HepG2 (cell line): Measurements from ENCODE around the gene HPD. TPM values are rescaled to one million over a fixed set of nuclear protein-coding genes. Genes with fewer than 3 reads are reported as not detected.
A peak's percentile ranks its signal among the peaks of the same experiment; 100 is the strongest.

Experiments
- FOSL2 ChIP-seq: sonication (generic); formaldehyde crosslinking; IDR thresholded peaks from 2 replicates; pipeline ENCODE4 v1.4.0; 2020; ENCODE audit warnings: missing genetic modification reagents
- FOXK1 ChIP-seq: sonication (generic); formaldehyde crosslinking; IDR thresholded peaks from 2 replicates; pipeline ENCODE4 v1.4.0; 2020; ENCODE audit warnings: low read depth, missing genetic modification reagents, borderline replicate concordance
- FOXO1 ChIP-seq: sonication (generic); formaldehyde crosslinking; IDR thresholded peaks from 2 replicates; pipeline ENCODE4 v1.4.0; 2020; ENCODE audit warnings: missing genetic modification reagents
- GATAD2A ChIP-seq: IDR thresholded peaks from 2 replicates; pipeline ENCODE4 v1.6.1; 2016
- GTF2F1 ChIP-seq: fragments of 150-350 bp; IDR thresholded peaks from 2 replicates; pipeline ENCODE4 v1.6.1; 2014; ENCODE audit warnings: low read length
- IRF2 ChIP-seq: IDR thresholded peaks from 2 replicates; pipeline ENCODE4 v1.6.1; 2018; ENCODE audit warnings: missing genetic modification reagents, missing compliant biosample characterization
- MIXL1 ChIP-seq: IDR thresholded peaks from 2 replicates; pipeline ENCODE4 v1.6.1; 2016
- NR0B2 ChIP-seq: sonication (generic); formaldehyde crosslinking; IDR thresholded peaks from 2 replicates; pipeline ENCODE4 v1.4.0; 2020; ENCODE audit warnings: mild to moderate bottlenecking, missing genetic modification reagents
- SALL1 ChIP-seq: sonication (generic); formaldehyde crosslinking; IDR thresholded peaks from 2 replicates; pipeline ENCODE4 v1.8.0; 2022; ENCODE audit warnings: mild to moderate bottlenecking, missing genetic modification reagents
- SUZ12 ChIP-seq: fragments of 150-350 bp; IDR thresholded peaks from 2 replicates; pipeline ENCODE4 v1.6.1; 2014; ENCODE audit warnings: low read depth, low read length
- TAF15 ChIP-seq: fragments of 200-400 bp; formaldehyde crosslinking; IDR thresholded peaks from one replicate; pipeline ENCODE4 v1.6.1; 2018; ENCODE audit warnings: mild to moderate bottlenecking, low read depth, low read length; ENCODE audit not compliant: poor library complexity, severe bottlenecking
- TFE3 ChIP-seq: IDR thresholded peaks from 2 replicates; pipeline ENCODE4 v1.6.1; 2016
- THAP11 ChIP-seq: IDR thresholded peaks from 2 replicates; pipeline ENCODE4 v1.6.1; 2016; ENCODE audit warnings: missing biosample characterization, missing genetic modification reagents
- XBP1 ChIP-seq: sonication (generic); formaldehyde crosslinking; IDR thresholded peaks from 2 replicates; pipeline ENCODE4 v1.5.0; 2020; ENCODE audit warnings: missing genetic modification reagents
- ZC3H4 ChIP-seq: sonication (generic); formaldehyde crosslinking; IDR thresholded peaks from 2 replicates; pipeline ENCODE4 v1.4.0; 2020; ENCODE audit warnings: missing genetic modification reagents, borderline replicate concordance
- ZFP36L1 ChIP-seq: sonication (generic); formaldehyde crosslinking; IDR thresholded peaks from 2 replicates; pipeline ENCODE4 v1.8.0; 2022; ENCODE audit warnings: mild to moderate bottlenecking, missing genetic modification reagents, moderate library complexity
- ZFX ChIP-seq: sonication (generic); formaldehyde crosslinking; IDR thresholded peaks from 2 replicates; pipeline ENCODE4 v1.4.0; 2020; ENCODE audit warnings: mild to moderate bottlenecking, low read depth, missing genetic modification reagents, moderate library complexity
- ZNF20 ChIP-seq: sonication (generic); formaldehyde crosslinking; IDR thresholded peaks from 2 replicates; pipeline ENCODE4 v1.4.0; 2020; ENCODE audit warnings: mild to moderate bottlenecking, moderate library complexity, missing genetic modification reagents
- ZNF331 ChIP-seq: sonication (generic); formaldehyde crosslinking; IDR thresholded peaks from 2 replicates; pipeline ENCODE4 v1.4.0; 2020; ENCODE audit warnings: missing genetic modification reagents
- ZNF362 ChIP-seq: sonication (generic); formaldehyde crosslinking; IDR thresholded peaks from 2 replicates; pipeline ENCODE4 v1.4.0; 2020; ENCODE audit warnings: missing genetic modification reagents, mild to moderate bottlenecking, borderline replicate concordance
- ZNF44 ChIP-seq: sonication (generic); formaldehyde crosslinking; IDR thresholded peaks from 2 replicates; pipeline ENCODE4 v1.5.1; 2020; ENCODE audit warnings: mild to moderate bottlenecking, missing genetic modification reagents
- ZNF713 ChIP-seq: sonication (generic); formaldehyde crosslinking; IDR thresholded peaks from 2 replicates; pipeline ENCODE4 v1.4.0; 2020; ENCODE audit warnings: mild to moderate bottlenecking, missing genetic modification reagents
- ZZZ3 ChIP-seq: sonication (generic); formaldehyde crosslinking; IDR thresholded peaks from 2 replicates; pipeline ENCODE4 v1.4.0; 2020; ENCODE audit warnings: missing genetic modification reagents, mild to moderate bottlenecking, borderline replicate concordance
- polyA plus RNA-seq, 8 experiments: library from polyadenylated mRNA; depleted of rRNA in 3 of 8; stranded (reverse) in 7 of 8; unstranded in 1 of 8; fragments of >200 nt; fragmentation: Illumina TruSeq in 4 of 8; extraction: Trizol in 4 of 8; gene quantifications; 2 replicates each; pipeline versions ENCODE4 v1.2.1 to v1.2.3, GENCODE V29; 2011 to 2016; ENCODE audit warnings: low read depth in 4 of 8, missing spikeins in 1 of 8, mixed read lengths in 1 of 8; ENCODE audit not compliant: insufficient read depth in 1 of 8
- total RNA-seq, 5 experiments: library from RNA; depleted of rRNA; stranded (reverse); fragments of >200 nt; fragmentation: Illumina TruSeq; extraction: Trizol; gene quantifications; 2 replicates each; pipeline ENCODE4 v1.2.3, GENCODE V29; 2016; ENCODE audit warnings: low read depth in 1 of 5
- TF ChIP-seq, protein P1 (sequence below): sonication (generic); formaldehyde crosslinking; IDR thresholded peaks from 2 replicates; pipeline ENCODE4 v1.4.0; 2020; ENCODE audit warnings: mild to moderate bottlenecking, missing genetic modification reagents
- TF ChIP-seq, protein P2 (sequence below): sonication (generic); formaldehyde crosslinking; IDR thresholded peaks from 2 replicates; pipeline ENCODE4 v1.9.0; 2022; ENCODE audit warnings: low read depth, missing genetic modification reagents

Gene HPD
- total and polyA plus RNA-seq, 2 of the 13 experiments (the other 11 are each of a cell fraction or from before 2014, with no cell fraction given): 120 to 195 TPM

GRCh38 chr12:121796855-121797751, 61.6 kb downstream of the HPD start (continued):
- TF ChIP-seq ZC3H4 (CRISPR knock-in tag): peak; percentile 79; the same call in 1 of the 2 replicates
- no peak for TF ChIP-seq ZNF44 (CRISPR knock-in tag)
- TF ChIP-seq MIXL1 (CRISPR knock-in tag): 0 out of 2 replicates have a peak, but pooled peaks have one; percentile 19
- no peak for TF ChIP-seq SUZ12
- peak; percentile 75 for TF ChIP-seq IRF2 (CRISPR knock-in tag)
- TF ChIP-seq FOXO1: peak; percentile 45; the same call in 1 of the 2 replicates
- peak; percentile 57; the same call in 1 of the 2 replicates for TF ChIP-seq ZNF362
- TF ChIP-seq, protein P1, sequence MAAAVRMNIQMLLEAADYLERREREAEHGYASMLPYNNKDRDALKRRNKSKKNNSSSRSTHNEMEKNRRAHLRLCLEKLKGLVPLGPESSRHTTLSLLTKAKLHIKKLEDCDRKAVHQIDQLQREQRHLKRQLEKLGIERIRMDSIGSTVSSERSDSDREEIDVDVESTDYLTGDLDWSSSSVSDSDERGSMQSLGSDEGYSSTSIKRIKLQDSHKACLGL (CRISPR knock-in tag): peak; percentile 83
- TF ChIP-seq ZNF331 (CRISPR knock-in tag): peak; percentile 94
- TF ChIP-seq ZZZ3 (CRISPR knock-in tag): peak; percentile 44
- TF ChIP-seq ZFX (CRISPR knock-in tag): peak; percentile 72; the same call in 1 of the 2 replicates
- no peak for TF ChIP-seq ZNF20 (CRISPR knock-in tag)
- TF ChIP-seq THAP11 (CRISPR knock-in tag): peak; percentile 80
- TF ChIP-seq FOXK1 (CRISPR knock-in tag): peak; percentile 67; the same call in 1 of the 2 replicates
- TF ChIP-seq TFE3 (CRISPR knock-in tag): peak; percentile 90
- TF ChIP-seq, protein P2, sequence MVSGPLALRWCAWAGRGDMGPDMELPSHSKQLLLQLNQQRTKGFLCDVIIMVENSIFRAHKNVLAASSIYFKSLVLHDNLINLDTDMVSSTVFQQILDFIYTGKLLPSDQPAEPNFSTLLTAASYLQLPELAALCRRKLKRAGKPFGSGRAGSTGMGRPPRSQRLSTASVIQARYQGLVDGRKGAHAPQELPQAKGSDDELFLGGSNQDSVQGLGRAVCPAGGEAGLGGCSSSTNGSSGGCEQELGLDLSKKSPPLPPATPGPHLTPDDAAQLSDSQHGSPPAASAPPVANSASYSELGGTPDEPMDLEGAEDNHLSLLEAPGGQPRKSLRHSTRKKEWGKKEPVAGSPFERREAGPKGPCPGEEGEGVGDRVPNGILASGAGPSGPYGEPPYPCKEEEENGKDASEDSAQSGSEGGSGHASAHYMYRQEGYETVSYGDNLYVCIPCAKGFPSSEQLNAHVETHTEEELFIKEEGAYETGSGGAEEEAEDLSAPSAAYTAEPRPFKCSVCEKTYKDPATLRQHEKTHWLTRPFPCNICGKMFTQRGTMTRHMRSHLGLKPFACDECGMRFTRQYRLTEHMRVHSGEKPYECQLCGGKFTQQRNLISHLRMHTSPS (CRISPR knock-in tag): peak; percentile 98
- peak; percentile 67 for TF ChIP-seq FOSL2
- TF ChIP-seq SALL1 (CRISPR knock-in tag): peak; percentile 89
- no peak for TF ChIP-seq XBP1 (CRISPR knock-in tag)
- TF ChIP-seq TAF15: peak; percentile 51
- TF ChIP-seq GTF2F1: no peak
- peak; percentile 60 for TF ChIP-seq GATAD2A (CRISPR knock-in tag)
- no peak; the same call in 1 of the 2 replicates for TF ChIP-seq ZFP36L1
- TF ChIP-seq ZNF713 (CRISPR knock-in tag): no peak
- peak; percentile 66; the same call in 1 of the 2 replicates for TF ChIP-seq NR0B2
